DND-41 (cell line): ENCODE data around the gene ARL5C.
A peak's percentile ranks its signal among the peaks of the same experiment; 100 is the strongest.

Experiments used
- ATAC-seq: fragments of 200-7000 bp; cut with Tn5 transposase; 3 replicates; pipeline ENCODE4 v1.9.1; 2021; ENCODE audit warnings: low read depth; ENCODE audit not compliant: insufficient read depth
- DNase-seq: peaks from one replicate; pipeline ENCODE4 v3.0.0-alpha.2; 2020
- H2AFZ ChIP-seq: 2 replicates; pipeline ENCODE4 v1.6.0; 2012; ENCODE audit warnings: low read depth, low read length
- H3K27ac ChIP-seq: 2 replicates; pipeline ENCODE4 v1.5.1; 2012; ENCODE audit warnings: low read length, inconsistent platforms
- H3K27me3 ChIP-seq: fragments of 200-600 bp; sonication (generic); 2 replicates; pipeline ENCODE4 v1.6.0; 2012; ENCODE audit warnings: low read length, mild to moderate bottlenecking, inconsistent platforms; ENCODE audit not compliant: insufficient read depth, poor library complexity
- H3K36me3 ChIP-seq: 2 replicates; pipeline ENCODE4 v1.5.1; 2012; ENCODE audit warnings: low read length, inconsistent platforms; ENCODE audit not compliant: insufficient read depth
- H3K4me1 ChIP-seq: 2 replicates; pipeline ENCODE4 v1.5.1; 2012; ENCODE audit warnings: mild to moderate bottlenecking, low read length; ENCODE audit not compliant: insufficient read depth
- H3K4me2 ChIP-seq: 2 replicates; pipeline ENCODE4 v1.6.0; 2012; ENCODE audit warnings: mild to moderate bottlenecking, moderate library complexity, low read length, inconsistent platforms; ENCODE audit not compliant: insufficient read depth
- H3K4me3 ChIP-seq, 2 experiments: fragments of 200-600 bp in 1 of 2; shearing (Covaris generic) in 1 of 2; 2 replicates each; pipeline ENCODE4 v1.5.1; 2012 to 2016; ENCODE audit warnings: inconsistent platforms in 2 of 2, low read length in 2 of 2, mild to moderate bottlenecking in 2 of 2, low read depth in 1 of 2, moderate library complexity in 1 of 2
- H3K79me2 ChIP-seq: 2 replicates; pipeline ENCODE4 v1.6.0; 2012; ENCODE audit warnings: low read length, inconsistent platforms; ENCODE audit not compliant: insufficient read depth
- H3K9ac ChIP-seq: 2 replicates; pipeline ENCODE4 v1.6.0; 2012; ENCODE audit warnings: low read depth, mild to moderate bottlenecking, inconsistent platforms, low read length, moderate library complexity
- H3K9me3 ChIP-seq: 2 replicates; pipeline ENCODE4 v1.5.1; 2012; ENCODE audit warnings: low read length, moderate library complexity, mild to moderate bottlenecking, inconsistent platforms; ENCODE audit not compliant: insufficient read depth, severe bottlenecking
- H4K20me1 ChIP-seq: 2 replicates; pipeline ENCODE4 v1.6.0; 2012; ENCODE audit warnings: low read length; ENCODE audit not compliant: insufficient read depth
- CTCF ChIP-seq: IDR thresholded peaks from 2 replicates; pipeline ENCODE4 v1.5.1; 2012; ENCODE audit warnings: borderline replicate concordance, low read length, moderate library complexity, mild to moderate bottlenecking; ENCODE audit not compliant: poor library complexity, severe bottlenecking; ENCODE audit errors: extremely low read depth
- EZH2 ChIP-seq: IDR thresholded peaks from 3 replicates; pipeline ENCODE4 v1.6.1; 2012; ENCODE audit warnings: borderline replicate concordance, low read depth, mild to moderate bottlenecking, moderate library complexity, low read length, inconsistent platforms; ENCODE audit not compliant: severe bottlenecking

ARL5C gene

GRCh38 chr17:39198186-39198566, 32.2 kb upstream of the ARL5C start:
- Histone ChIP-seq H4K20me1 (peaks cover 48% of the 10 kb centered on the region), H3K36me3 (peaks cover 47% of the 10 kb centered on the region), H3K27ac (peak overlapping the region; percentile 99), H2AFZ (peak overlapping the region; percentile 82), H3K4me2 (peak overlapping the region; percentile 98), H3K79me2 (peaks cover 72% of the 10 kb centered on the region), H3K9me3 (no peaks in the 10 kb centered on the region), H3K4me1 (peaks cover 73% of the 10 kb centered on the region), H3K4me3 (peak overlapping the region; percentile 79 to 88), H3K9ac (peak overlapping the region; percentile 93), H3K27me3 (no peaks in the 10 kb centered on the region)
- DNase-seq (no peak), ATAC-seq (no peak)
- no peak for TF ChIP-seq EZH2
- TF ChIP-seq CTCF = no peak

- ATAC-seq (peak; percentile 80), DNase-seq (peak; percentile 88)
- Histone ChIP-seq H3K27me3 (no peaks in the 10 kb centered on the region), H3K79me2 (peaks cover 71% of the 10 kb centered on the region), H2AFZ (peak within 1 kb of the TSS; percentile 83), H3K9me3 (no peaks in the 10 kb centered on the region), H3K4me3 (peak within 1 kb of the TSS; percentile 79 to 88), H3K9ac (peak within 1 kb of the TSS; percentile 93), H3K27ac (peak within 1 kb of the TSS; percentile 99), H3K4me2 (peak within 1 kb of the TSS; percentile 98), H3K4me1 (peaks cover 74% of the 10 kb centered on the region), H4K20me1 (peaks cover 44% of the 10 kb centered on the region), H3K36me3 (peaks cover 47% of the 10 kb centered on the region)
- TF ChIP-seq EZH2 = no peak
- TF ChIP-seq CTCF = no peak
These were observed 31.6 kb upstream of the ARL5C start, which contains the start of gene CACNB1 for GRCh38 chr17:39197380-39198185. CACNB1 (minus strand) TSS chr17:39197669; CDS start chr17:39197495, 174 bp downstream.

- Histone ChIP-seq H3K79me2 (peaks cover 64% of the 10 kb centered on the region), H3K9me3 (no peaks in the 10 kb centered on the region), H3K27ac (peak overlapping the region; percentile 99), H3K27me3 (no peaks in the 10 kb centered on the region), H4K20me1 (peaks cover 37% of the 10 kb centered on the region), H3K4me2 (peak overlapping the region; percentile 98), H3K36me3 (peaks cover 47% of the 10 kb centered on the region), H2AFZ (peak overlapping the region; percentile 83), H3K4me1 (peaks cover 67% of the 10 kb centered on the region), H3K9ac (peak overlapping the region; percentile 93), H3K4me3 (peak overlapping the region; percentile 79 to 88)
- DNase-seq = peak; percentile 45
- TF ChIP-seq CTCF (no peak), EZH2 (no peak)
- peak; percentile 27 for ATAC-seq
These were observed 30.9 kb upstream of the ARL5C start for GRCh38 chr17:39196808-39197291.
